Heart left ventricle (tissue), 13 donors: ENCODE data around the gene MRM2.

Experiments used
- CTCF ChIP-seq, 12 donors: fragments of 200-600 bp; sonication (generic) in 4 of 12; IDR thresholded peaks; one replicate each; pipeline versions ENCODE4 v1.5.0 to v1.8.0; 2018 to 2022; ENCODE audit warnings: antibody characterized with exemption in 12 of 12, mild to moderate bottlenecking in 5 of 12
- POLR2A ChIP-seq, 2 donors: fragments of 450-650 bp; IDR thresholded peaks; one replicate each; pipeline ENCODE4 v1.6.1; 2017; ENCODE audit warnings: antibody characterized with exemption in 2 of 2, mild to moderate bottlenecking in 2 of 2, moderate library complexity in 2 of 2
- donor health status: ischemic (EF 13 %, LVEDD 7.1; RV severe dilation, severe dysfunction).
- donor health status: DM: no; HTN: yes; CAD: no.
- donor health status: DM: no; HTN: no; CAD: no.
- donor health status: ischemic (EF 25% LVEDD 6.9; RV normal size, moderate dysfunction).
- donor health status: ischemic (EF 25% LVEDD 5.7; RV mildly dilated, moderate dysfunction).
- donor health status: ischemic (EF 35%, LVEDD 5.7; RV mildly dilated, moderate dysfunction).
- donor health status: nonischemic (EF 11% LVEDD 7.7; RV severe dilation, severe dysfunction).
- donor health status: DM: yes; HTN: yes; CAD: no.
- donor health status: PGD.
- donor health status: ischemic (EF 29% LVEDD 5.4; RV normal size, mild dysfunction).
- donor health status: nonischemic (EF 23%, LVEDD 6.1; RV moderate dilation, normal function).

GRCh38 chr7:2283074-2283473 is 41.1 kb upstream of the MRM2 start:
- TF ChIP-seq POLR2A (IDR thresholded peaks at IDR 0.05) (no peak), CTCF (IDR thresholded peaks at IDR 0.05) (no peak)
